K562 (cell line): ENCODE results near the gene AJM1. TPM values are rescaled to one million over a fixed set of nuclear protein-coding genes. Genes with fewer than 3 reads are reported as not detected.

Experiments used
- ASH1L ChIP-seq: fragments of 450-650 bp; IDR thresholded peaks from 2 replicates; pipeline ENCODE4 v1.6.1; 2018; ENCODE audit warnings: borderline replicate concordance, mild to moderate bottlenecking, low read depth; ENCODE audit not compliant: partially characterized antibody
- CHD1 ChIP-seq: fragments of 200-600 bp; sonication (generic); IDR thresholded peaks from one replicate; pipeline ENCODE4 v1.6.1; 2012; ENCODE audit warnings: mild to moderate bottlenecking, moderate library complexity, low read length, inconsistent platforms
- DACH1 ChIP-seq: fragments of 450-650 bp; IDR thresholded peaks from 2 replicates; pipeline ENCODE4 v1.6.1; 2018; ENCODE audit not compliant: partially characterized antibody
- DDX20 ChIP-seq: fragments of 450-650 bp; IDR thresholded peaks from 2 replicates; pipeline ENCODE4 v1.6.1; 2016; ENCODE audit warnings: missing genetic modification characterization, low read depth, mild to moderate bottlenecking, missing compliant biosample characterization, moderate library complexity
- FOXK1 ChIP-seq: sonication (generic); formaldehyde crosslinking; IDR thresholded peaks from 2 replicates; pipeline ENCODE4 v1.8.0; 2022; ENCODE audit warnings: missing genetic modification reagents, mild to moderate bottlenecking, borderline replicate concordance
- HOMEZ ChIP-seq: fragments of 250-450 bp; sonication (Bioruptor Pico); IDR thresholded peaks from 2 replicates; pipeline ENCODE4 v1.4.0; 2020; ENCODE audit warnings: mild to moderate bottlenecking, moderate library complexity
- KHSRP ChIP-seq: fragments of 450-650 bp; IDR thresholded peaks from 2 replicates; pipeline ENCODE4 v1.6.1; 2017
- KLF16 ChIP-seq: IDR thresholded peaks from 2 replicates; pipeline ENCODE4 v1.6.1; 2016; ENCODE audit warnings: antibody characterized with exemption
- MAFF ChIP-seq: IDR thresholded peaks from 2 replicates; pipeline ENCODE4 v1.6.1; 2012; ENCODE audit warnings: low read length, improper control_type of control experiment
- MAZ ChIP-seq, 2 experiments: fragments of 450-650 bp in 1 of 2; sonication (generic) in 1 of 2; formaldehyde crosslinking; IDR thresholded peaks in 1 of 2; conservative IDR thresholded peaks in 1 of 2; 2 replicates each; pipeline versions ENCODE4 v1.4.0 to v1.5.0; 2020; ENCODE audit warnings: mild to moderate bottlenecking in 1 of 2, missing genetic modification reagents in 1 of 2
- MCM5 ChIP-seq: fragments of 450-650 bp; IDR thresholded peaks from 2 replicates; pipeline ENCODE4 v1.6.1; 2016; ENCODE audit warnings: low read depth
- MEF2A ChIP-seq: IDR thresholded peaks from 2 replicates; pipeline ENCODE4 v1.6.1; 2011; ENCODE audit warnings: low read depth, mild to moderate bottlenecking, low read length, moderate library complexity; ENCODE audit not compliant: control insufficient read depth
- NCOA1 ChIP-seq: fragments of 450-650 bp; IDR thresholded peaks from 2 replicates; pipeline ENCODE4 v1.6.1; 2016; ENCODE audit warnings: low read depth
- NFIX ChIP-seq: fragments of 250-450 bp; sonication (Bioruptor Pico); IDR thresholded peaks from 2 replicates; pipeline ENCODE4 v1.4.0; 2020; ENCODE audit warnings: low read depth, mild to moderate bottlenecking, moderate library complexity
- NFXL1 ChIP-seq: fragments of 450-650 bp; formaldehyde crosslinking; IDR thresholded peaks from 2 replicates; pipeline ENCODE4 v1.4.0; 2021; ENCODE audit warnings: mild to moderate bottlenecking
- PHTF2 ChIP-seq: fragments of 250-450 bp; sonication (Bioruptor Pico); IDR thresholded peaks from 2 replicates; pipeline ENCODE4 v1.5.0; 2021; ENCODE audit warnings: mild to moderate bottlenecking
- POLR2H ChIP-seq: IDR thresholded peaks from 2 replicates; pipeline ENCODE4 v1.6.1; 2016; ENCODE audit warnings: missing genetic modification characterization, low read depth, mild to moderate bottlenecking, control low read depth, missing compliant biosample characterization, moderate library complexity
- PPARD ChIP-seq: fragments of 250-450 bp; sonication (Bioruptor Pico); IDR thresholded peaks from 2 replicates; pipeline ENCODE4 v1.8.0; 2022; ENCODE audit warnings: inconsistent platforms, mild to moderate bottlenecking, moderate library complexity
- PURB ChIP-seq: sonication (generic); formaldehyde crosslinking; IDR thresholded peaks from 2 replicates; pipeline ENCODE4 v1.9.0; 2021; ENCODE audit warnings: low read depth, mild to moderate bottlenecking, missing genetic modification reagents
- ZFX ChIP-seq: sonication (generic); formaldehyde crosslinking; IDR thresholded peaks from 2 replicates; pipeline ENCODE4 v1.8.0; 2022; ENCODE audit warnings: mild to moderate bottlenecking, missing genetic modification reagents, moderate library complexity
- polyA plus RNA-seq, 8 experiments: library from polyadenylated mRNA; depleted of rRNA in 4 of 8; stranded (reverse) in 5 of 8; unstranded in 3 of 8; fragments of >200 nt; fragmentation: Nextera tagmentation in 2 of 8; fragmentation: Illumina TruSeq in 1 of 8; extraction: Ambion mirVana in 2 of 8; extraction: Trizol in 1 of 8; gene quantifications; 2 replicates each; pipeline versions ENCODE4 v1.2.1 to v1.2.3, GENCODE V29; 2011 to 2014; ENCODE audit warnings: inconsistent platforms in 1 of 8, missing spikeins in 1 of 8
- total RNA-seq, 7 experiments: library from RNA; depleted of rRNA in 6 of 7; stranded (reverse); fragments of >200 nt in 6 of 7; fragmentation: Illumina TruSeq in 2 of 7; extraction: Trizol in 2 of 7; gene quantifications; 2 replicates each; pipeline versions ENCODE4 v1.2.1 to v1.2.3, GENCODE V29; 2011 to 2021; ENCODE audit warnings: low replicate concordance in 1 of 7
- TF ChIP-seq, protein P1 (sequence below): sonication (generic); formaldehyde crosslinking; IDR thresholded peaks from 2 replicates; pipeline ENCODE4 v1.8.0; 2023; ENCODE audit warnings: missing genetic modification reagents, mild to moderate bottlenecking, borderline replicate concordance
- TF ChIP-seq, protein P2 (sequence below): fragments of 250-450 bp; sonication (Bioruptor Pico); IDR thresholded peaks from 2 replicates; pipeline ENCODE4 v1.4.0; 2020; ENCODE audit warnings: borderline replicate concordance

Gene AJM1
- total and polyA plus RNA-seq, 9 of the 15 experiments (the other 6 are each of a cell fraction or from before 2014, with no cell fraction given), result 0.01 to 3.7 (median 0.65) TPM; not detected in 1

DNA sequence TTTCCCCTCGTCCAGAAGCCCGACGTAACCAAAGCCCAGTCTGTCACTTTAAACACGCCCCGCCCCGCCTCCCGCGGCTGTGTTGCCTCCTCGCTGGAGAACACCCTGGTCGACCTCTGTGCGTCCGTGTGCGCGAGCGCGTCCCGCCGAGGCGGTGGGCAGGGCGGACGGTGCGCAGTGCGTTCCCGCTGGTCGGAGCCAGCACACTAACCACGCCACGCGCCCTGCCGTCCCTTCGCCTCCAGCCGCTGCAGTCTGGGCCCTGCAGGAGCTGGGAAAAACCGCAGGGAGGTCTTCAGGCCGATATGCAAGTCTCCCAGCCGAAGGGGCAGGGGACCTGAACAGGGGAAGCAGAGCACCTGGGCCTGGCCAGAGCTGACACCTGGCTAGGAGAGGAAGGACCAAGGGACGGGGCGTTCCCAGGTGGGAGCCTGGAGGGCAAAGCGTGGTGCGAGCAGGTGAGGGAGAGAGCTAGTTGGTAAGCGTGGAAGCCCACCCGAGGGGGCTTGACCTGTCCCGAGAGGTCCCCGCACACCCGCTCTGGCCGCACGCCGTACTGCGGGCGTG, 5.6 kb downstream of the AJM1 start (continued):
- TF ChIP-seq POLR2H (tag) (peak; percentile 11; the same call in 1 of the 2 replicates), ASH1L (no peak), ZFX (peak; percentile 61), PURB (no peak), PHTF2 (CRISPR knock-in tag) (no peak), HOMEZ (no peak), MAZ (CRISPR knock-in tag; conservative IDR thresholded peaks at IDR 0.05 in 1 of 2, IDR thresholded peaks at IDR 0.05 in 1 of 2) (peak in 1 of 2 experiments; percentile 56; a peak in 1 of 4 replicates), DACH1 (no peak), NFXL1 (CRISPR knock-in tag) (no peak), MCM5 (no peak), NFIX (CRISPR knock-in tag) (no peak), MAFF (no peak), CHD1 (peak; percentile 99), KHSRP (no peak), DDX20 (tag) (no peak), PPARD (CRISPR knock-in tag) (no peak), MEF2A (no peak), NCOA1 (no peak), FOXK1 (CRISPR knock-in tag) (peak; percentile 61; the same call in 1 of the 2 replicates), KLF16 (no peak)
- TF ChIP-seq, protein P1, sequence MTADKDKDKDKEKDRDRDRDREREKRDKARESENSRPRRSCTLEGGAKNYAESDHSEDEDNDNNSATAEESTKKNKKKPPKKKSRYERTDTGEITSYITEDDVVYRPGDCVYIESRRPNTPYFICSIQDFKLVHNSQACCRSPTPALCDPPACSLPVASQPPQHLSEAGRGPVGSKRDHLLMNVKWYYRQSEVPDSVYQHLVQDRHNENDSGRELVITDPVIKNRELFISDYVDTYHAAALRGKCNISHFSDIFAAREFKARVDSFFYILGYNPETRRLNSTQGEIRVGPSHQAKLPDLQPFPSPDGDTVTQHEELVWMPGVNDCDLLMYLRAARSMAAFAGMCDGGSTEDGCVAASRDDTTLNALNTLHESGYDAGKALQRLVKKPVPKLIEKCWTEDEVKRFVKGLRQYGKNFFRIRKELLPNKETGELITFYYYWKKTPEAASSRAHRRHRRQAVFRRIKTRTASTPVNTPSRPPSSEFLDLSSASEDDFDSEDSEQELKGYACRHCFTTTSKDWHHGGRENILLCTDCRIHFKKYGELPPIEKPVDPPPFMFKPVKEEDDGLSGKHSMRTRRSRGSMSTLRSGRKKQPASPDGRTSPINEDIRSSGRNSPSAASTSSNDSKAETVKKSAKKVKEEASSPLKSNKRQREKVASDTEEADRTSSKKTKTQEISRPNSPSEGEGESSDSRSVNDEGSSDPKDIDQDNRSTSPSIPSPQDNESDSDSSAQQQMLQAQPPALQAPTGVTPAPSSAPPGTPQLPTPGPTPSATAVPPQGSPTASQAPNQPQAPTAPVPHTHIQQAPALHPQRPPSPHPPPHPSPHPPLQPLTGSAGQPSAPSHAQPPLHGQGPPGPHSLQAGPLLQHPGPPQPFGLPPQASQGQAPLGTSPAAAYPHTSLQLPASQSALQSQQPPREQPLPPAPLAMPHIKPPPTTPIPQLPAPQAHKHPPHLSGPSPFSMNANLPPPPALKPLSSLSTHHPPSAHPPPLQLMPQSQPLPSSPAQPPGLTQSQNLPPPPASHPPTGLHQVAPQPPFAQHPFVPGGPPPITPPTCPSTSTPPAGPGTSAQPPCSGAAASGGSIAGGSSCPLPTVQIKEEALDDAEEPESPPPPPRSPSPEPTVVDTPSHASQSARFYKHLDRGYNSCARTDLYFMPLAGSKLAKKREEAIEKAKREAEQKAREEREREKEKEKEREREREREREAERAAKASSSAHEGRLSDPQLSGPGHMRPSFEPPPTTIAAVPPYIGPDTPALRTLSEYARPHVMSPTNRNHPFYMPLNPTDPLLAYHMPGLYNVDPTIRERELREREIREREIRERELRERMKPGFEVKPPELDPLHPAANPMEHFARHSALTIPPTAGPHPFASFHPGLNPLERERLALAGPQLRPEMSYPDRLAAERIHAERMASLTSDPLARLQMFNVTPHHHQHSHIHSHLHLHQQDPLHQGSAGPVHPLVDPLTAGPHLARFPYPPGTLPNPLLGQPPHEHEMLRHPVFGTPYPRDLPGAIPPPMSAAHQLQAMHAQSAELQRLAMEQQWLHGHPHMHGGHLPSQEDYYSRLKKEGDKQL, result no peak
- TF ChIP-seq, protein P2, sequence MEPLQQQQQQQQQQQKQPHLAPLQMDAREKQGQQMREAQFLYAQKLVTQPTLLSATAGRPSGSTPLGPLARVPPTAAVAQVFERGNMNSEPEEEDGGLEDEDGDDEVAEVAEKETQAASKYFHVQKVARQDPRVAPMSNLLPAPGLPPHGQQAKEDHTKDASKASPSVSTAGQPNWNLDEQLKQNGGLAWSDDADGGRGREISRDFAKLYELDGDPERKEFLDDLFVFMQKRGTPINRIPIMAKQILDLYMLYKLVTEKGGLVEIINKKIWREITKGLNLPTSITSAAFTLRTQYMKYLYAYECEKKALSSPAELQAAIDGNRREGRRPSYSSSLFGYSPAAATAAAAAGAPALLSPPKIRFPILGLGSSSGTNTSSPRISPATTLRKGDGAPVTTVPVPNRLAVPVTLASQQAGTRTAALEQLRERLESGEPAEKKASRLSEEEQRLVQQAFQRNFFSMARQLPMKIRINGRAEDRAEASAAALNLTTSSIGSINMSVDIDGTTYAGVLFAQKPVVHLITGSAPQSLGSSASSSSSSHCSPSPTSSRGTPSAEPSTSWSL (CRISPR knock-in tag), result no peak
